CD4-positive, alpha-beta T cell (primary cell): ENCODE data around the gene ARHGAP6. TPM values are rescaled to one million over a fixed set of nuclear protein-coding genes. Genes with fewer than 3 reads are reported as not detected.

ENCODE experiments used
- ATAC-seq: fragments of 200-7000 bp; cut with Tn5 transposase; one replicate; pipeline ENCODE4 v1.10.0; 2022; ENCODE audit warnings: mild to moderate bottlenecking; ENCODE audit not compliant: poor library complexity
- CTCF ChIA-PET: fragments of 350-600 bp; sonication (Branson Sonifier 250); formaldehyde crosslinking; loops from one replicate; lab custom pipeline; 2021; ENCODE audit warnings: antibody characterized with exemption, inconsistent platforms; lab: Charles Lee
- POLR2A ChIA-PET: fragments of 350-600 bp; sonication (Branson Sonifier 250); formaldehyde crosslinking; loops from one replicate; lab custom pipeline; 2021; ENCODE audit warnings: antibody characterized with exemption, inconsistent platforms; lab: Charles Lee
- DNase-seq, 14 experiments: peaks; one replicate each; pipeline ENCODE4 v3.0.0-alpha.2; 2013 to 2020; ENCODE audit warnings: mixed read lengths in 2 of 14
- H3K27ac ChIP-seq, 2 donors: one replicate each; pipeline versions ENCODE4 v1.5.1 to v1.7.0; 2013; ENCODE audit warnings: low read length in 2 of 2, low read depth in 1 of 2, mild to moderate bottlenecking in 1 of 2
- H3K27me3 ChIP-seq, 2 experiments: 1 replicate in 1 of 2; 2 replicates in 1 of 2; pipeline versions ENCODE4 v1.6.1 to v1.7.0; 2013; ENCODE audit warnings: low read length in 2 of 2, control low read depth in 1 of 2, mild to moderate bottlenecking in 1 of 2, moderate library complexity in 1 of 2; ENCODE audit not compliant: insufficient read depth in 2 of 2, control insufficient read depth in 1 of 2
- H3K36me3 ChIP-seq: one replicate; pipeline ENCODE4 v1.6.1; 2013; ENCODE audit warnings: low read length, control low read depth; ENCODE audit not compliant: insufficient read depth
- H3K4me1 ChIP-seq: one replicate; pipeline ENCODE4 v1.6.1; 2013; ENCODE audit warnings: low read length, control low read depth; ENCODE audit not compliant: insufficient read depth
- H3K4me3 ChIP-seq: one replicate; pipeline ENCODE4 v1.5.1; 2013; ENCODE audit warnings: mild to moderate bottlenecking, low read length, moderate library complexity
- H3K9me3 ChIP-seq, 2 experiments: 1 replicate in 1 of 2; 2 replicates in 1 of 2; pipeline versions ENCODE4 v1.6.1 to v1.7.0; 2013; ENCODE audit warnings: low read length in 2 of 2, mild to moderate bottlenecking in 2 of 2, control low read depth in 1 of 2, moderate library complexity in 1 of 2; ENCODE audit not compliant: control insufficient read depth in 1 of 2, insufficient read depth in 1 of 2
- H3K27ac Mint-ChIP-seq: one replicate; pipeline ENCODE4 v1.8.0; 2020; ENCODE audit warnings: mixed read lengths
- H3K27me3 Mint-ChIP-seq: one replicate; pipeline ENCODE4 v1.8.0; 2021; ENCODE audit warnings: mixed read lengths
- H3K36me3 Mint-ChIP-seq: one replicate; pipeline ENCODE4 v1.8.0; 2021; ENCODE audit warnings: low read depth, mixed read lengths
- H3K4me1 Mint-ChIP-seq: one replicate; pipeline ENCODE4 v1.8.0; 2021; ENCODE audit warnings: low read depth, mixed read lengths
- H3K4me3 Mint-ChIP-seq: one replicate; pipeline ENCODE4 v1.8.0; 2020; ENCODE audit warnings: mild to moderate bottlenecking, mixed read lengths
- H3K9me3 Mint-ChIP-seq: one replicate; pipeline ENCODE4 v1.8.0; 2020; ENCODE audit warnings: mixed read lengths
- CTCF ChIP-seq: fragments of 200-600 bp; IDR thresholded peaks from one replicate; pipeline ENCODE4 v1.8.0; 2022; ENCODE audit warnings: antibody characterized with exemption, mild to moderate bottlenecking
- intact Hi-C, 2 experiments: fragments of 100-400 bp; cut with DNase I in 1 of 2; cut with micrococcal nuclease in 1 of 2; formaldehyde crosslinking; loops; one replicate each; pipeline versions ENCODE4 v1.15.1 to v1.9.0; 2023 to 2025; cut with DNase I, micrococcal nuclease
- total RNA-seq, 174 experiments: library from RNA in 2 of 174; stranded (reverse) in 2 of 174; gene quantifications; one replicate each; pipeline ENCODE4 v1.2.3 and lab custom pipeline; 2021 to 2026

ARHGAP6 gene
- total RNA-seq, 2 experiments from 2014 or later: not detected

- Mint-ChIP-seq H3K36me3 (no peaks in the 10 kb centered on the region), H3K4me3 (no peak overlapping the region), H3K9me3 (no peaks in the 10 kb centered on the region), H3K27ac (no peak overlapping the region), H3K27me3 (peaks cover 12% of the 10 kb centered on the region), H3K4me1 (no peaks in the 10 kb centered on the region)
- Histone ChIP-seq H3K27me3 (peaks cover 0 to 2% of the 10 kb centered on the region in 2 experiments), H3K4me1 (no peaks in the 10 kb centered on the region), H3K9me3 (no peaks in the 10 kb centered on the region), H3K36me3 (no peaks in the 10 kb centered on the region), H3K27ac (no peak overlapping the region), H3K4me3 (no peak overlapping the region)
- ATAC-seq (no peak), DNase-seq (no peak)
- ChIA-PET POLR2A (no interaction called here), CTCF (no interaction called here)
- no peak for TF ChIP-seq CTCF
- intact Hi-C loops: no loop called here
Observed at GRCh38 chrX:11435568-11435967, 230.2 kb downstream of the ARHGAP6 start.

GRCh38 chrX:11434607-11435006 lies 231.1 kb downstream of the ARHGAP6 start:
- H3K27me3 ChIP-seq: no peaks in the 10 kb centered on the region
- ATAC-seq: no peak
- Mint-ChIP-seq H3K27ac (no peak overlapping the region), H3K27me3 (peaks cover 12% of the 10 kb centered on the region), H3K4me1 (no peaks in the 10 kb centered on the region), H3K4me3 (no peak overlapping the region), H3K9me3 (no peaks in the 10 kb centered on the region), H3K36me3 (no peaks in the 10 kb centered on the region)
- no peak for TF ChIP-seq CTCF
- H3K36me3 ChIP-seq: no peaks in the 10 kb centered on the region
- no peak for DNase-seq
- no peak overlapping the region for H3K4me3 ChIP-seq
- H3K27ac ChIP-seq: no peak overlapping the region
- no peaks in the 10 kb centered on the region for H3K4me1 ChIP-seq
- POLR2A ChIA-PET: no interaction called here
- no peaks in the 10 kb centered on the region for H3K9me3 ChIP-seq
- CTCF ChIA-PET: no interaction called here
- intact Hi-C loops: no loop called here

GRCh38 chrX:11431786-11432185 lies 233.9 kb downstream of the ARHGAP6 start:
- Histone ChIP-seq H3K4me1 (no peaks in the 10 kb centered on the region), H3K27ac (no peak overlapping the region), H3K4me3 (no peak overlapping the region), H3K9me3 (no peaks in the 10 kb centered on the region), H3K36me3 (no peaks in the 10 kb centered on the region), H3K27me3 (peaks cover 0 to 4% of the 10 kb centered on the region in 2 experiments)
- DNase-seq (no peak), ATAC-seq (no peak)
- POLR2A ChIA-PET: no interaction called here
- TF ChIP-seq CTCF: no peak
- no peak overlapping the region for H3K4me3 Mint-ChIP-seq
- peaks cover 15% of the 10 kb centered on the region for H3K27me3 Mint-ChIP-seq
- H3K4me1 Mint-ChIP-seq: no peaks in the 10 kb centered on the region
- H3K27ac Mint-ChIP-seq: no peak overlapping the region
- CTCF ChIA-PET: no interaction called here
- intact Hi-C loops: no loop called here
- no peaks in the 10 kb centered on the region for H3K36me3 Mint-ChIP-seq
- H3K9me3 Mint-ChIP-seq: no peaks in the 10 kb centered on the region
